ENCODE measurements around the gene SKIC3.

Gene SKIC3

GRCh38 chr5:95531491-95531890 lies 23.3 kb downstream of the SKIC3 start:
- no peak for DNase-seq (ENCODE audit: low spot score)

GRCh38 chr5:95530416-95530815 lies 24.4 kb downstream of the SKIC3 start:
- no peak for DNase-seq (ENCODE audit: low spot score)

- DNase-seq (ENCODE audit: low spot score) = no peak
Observed at GRCh38 chr5:95528565-95528964, 26.2 kb downstream of the SKIC3 start.

GRCh38 chr5:95526871-95527270 lies 27.9 kb downstream of the SKIC3 start:
- no peak for DNase-seq (ENCODE audit: low spot score)

GRCh38 chr5:95524423-95524822 lies 30.4 kb downstream of the SKIC3 start:
- DNase-seq (ENCODE audit: low spot score) = no peak

- no peak for DNase-seq (ENCODE audit: low spot score)
Observed at GRCh38 chr5:95520206-95520605, 34.6 kb downstream of the SKIC3 start.

GRCh38 chr5:95519681-95520080 lies 35.1 kb downstream of the SKIC3 start:
- DNase-seq (ENCODE audit: low spot score) = no peak

- no peak for DNase-seq (ENCODE audit: low spot score)
Observed at GRCh38 chr5:95519151-95519550, 35.6 kb downstream of the SKIC3 start.

- no peak for DNase-seq (ENCODE audit: low spot score)
Observed at GRCh38 chr5:95518417-95518816, 36.4 kb downstream of the SKIC3 start.

GRCh38 chr5:95511606-95512005 lies 43.2 kb downstream of the SKIC3 start:
- no peak for DNase-seq (ENCODE audit: low spot score)

- no peak for DNase-seq (ENCODE audit: low spot score)
Observed at GRCh38 chr5:95508550-95508949, 46.2 kb downstream of the SKIC3 start.
